T-helper 2 cell treated with Interferon-gamma antibody and Interleukin-4, amounts not matched to agents 100 ng/mL and 5 ng/mL, for 36 hours (primary cell): ENCODE data around the gene METAP1D. TPM values are rescaled to one million over a fixed set of nuclear protein-coding genes. Genes with fewer than 3 reads are reported as not detected.

ENCODE experiments used
- intact Hi-C: fragments of 100-400 bp; cut with micrococcal nuclease; formaldehyde crosslinking; loops from one replicate; pipeline ENCODE4 v1.15.1; 2023
- total RNA-seq: library from RNA; stranded (reverse); gene quantifications from 2 replicates; pipeline ENCODE4 v1.2.3, GENCODE V29; 2022

The METAP1D gene
- total RNA-seq, 1 donor from 2014 or later: 7.7 TPM

GRCh38 chr2:172116107-172116506 lies 116.4 kb downstream of the METAP1D start:
- intact Hi-C loops: no loop called here

- intact Hi-C loops: no loop called here
Observed at GRCh38 chr2:172119089-172119488, 119.3 kb downstream of the METAP1D start.

- intact Hi-C loops: no loop called here
Observed at GRCh38 chr2:172120118-172120517, 120.4 kb downstream of the METAP1D start.

GRCh38 chr2:172128484-172128883 lies 128.7 kb downstream of the METAP1D start:
- intact Hi-C loops: loop anchor here (5.0 kb wide), 2 partner anchors 334 to 426 kb away; no protein-coding TSS in a partner anchor

- intact Hi-C loops: loop anchor here (5.0 kb wide), 2 partner anchors 333 to 427 kb away; no protein-coding TSS in a partner anchor
Observed at GRCh38 chr2:172129404-172129803, 129.7 kb downstream of the METAP1D start.

Other genes with a start within 250 kb of the METAP1D start
- 26.6 and 27.4 TPM in 2 replicates for gene SLC25A12, start 105.7 kb upstream of the METAP1D start, total RNA-seq
- 68.3 and 71.6 TPM in 2 replicates for gene HAT1, start 77.5 kb upstream of the METAP1D start, total RNA-seq
- not detected in 2 replicates for gene DLX1, start 85.6 kb downstream of the METAP1D start, total RNA-seq
- gene DLX2, start 102.9 kb downstream of the METAP1D start, total RNA-seq: not detected in 2 replicates